HL-60 (cell line): ENCODE measurements around the gene CARM1.

ENCODE experiments used
- POLR2AphosphoS5 ChIP-seq: IDR thresholded peaks from 2 replicates; pipeline ENCODE4 v1.6.1; 2012; ENCODE audit warnings: low read depth
- SPI1 ChIP-seq: IDR thresholded peaks from 2 replicates; pipeline ENCODE4 v1.6.1; 2012; ENCODE audit warnings: low read depth, mild to moderate bottlenecking, borderline replicate concordance
- TF ChIP-seq, protein P1 (sequence below): IDR thresholded peaks from one replicate; pipeline ENCODE4 v1.5.1; 2011; ENCODE audit warnings: low read length, control low read depth, inconsistent platforms; ENCODE audit not compliant: insufficient read depth
- TF ChIP-seq, protein P2 (sequence below): IDR thresholded peaks from 2 replicates; pipeline ENCODE4 v1.6.1; 2012; ENCODE audit warnings: low read depth; ENCODE audit not compliant: insufficient replicate concordance

DNA sequence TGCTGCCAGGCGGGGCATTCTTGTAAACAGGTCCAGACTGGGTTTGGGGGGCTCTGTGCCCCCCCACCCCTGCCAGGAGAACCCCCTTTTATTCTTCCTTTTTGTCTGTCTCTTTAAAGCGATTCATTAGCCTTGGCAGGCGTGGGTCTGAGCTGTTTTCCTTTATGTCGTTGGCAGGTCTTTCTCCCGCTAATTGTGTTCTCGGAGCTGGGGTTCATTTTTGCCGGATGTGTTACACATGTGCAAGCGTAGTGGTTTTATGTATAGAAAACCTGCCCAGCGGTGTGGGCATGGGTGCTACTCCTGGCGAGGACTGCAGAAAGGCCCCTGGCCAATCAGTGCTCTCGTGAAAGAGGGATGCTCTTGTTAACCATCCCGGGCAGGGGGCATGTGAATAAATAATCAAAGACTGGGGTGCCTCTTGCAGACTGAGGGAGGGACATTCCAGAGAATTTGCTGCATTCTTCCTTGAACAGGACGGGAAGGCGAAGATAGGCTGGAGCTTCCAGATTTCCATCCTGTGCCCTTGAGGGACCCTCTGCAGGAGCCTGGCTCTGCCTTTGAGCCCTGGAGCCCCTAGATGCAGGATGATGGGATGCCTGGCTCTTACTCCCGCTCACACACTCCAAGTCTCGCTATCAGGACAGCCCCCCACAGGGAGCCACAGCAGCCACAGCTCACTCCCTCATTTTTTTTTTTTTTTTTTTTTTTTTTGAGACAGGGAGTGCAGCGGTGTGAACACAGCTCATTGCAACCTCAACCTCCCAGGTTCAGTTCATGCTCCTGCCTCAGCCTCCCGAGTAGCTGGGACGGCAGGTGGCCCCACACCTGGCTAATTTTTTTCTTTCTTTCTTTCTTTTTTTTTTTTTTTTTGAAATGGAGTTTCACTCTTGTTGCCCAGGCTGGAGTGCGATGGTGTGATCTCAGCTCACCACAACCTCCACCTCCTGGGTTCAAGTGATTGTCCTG is 14.1 kb downstream of the CARM1 start:
- TF ChIP-seq, protein P1, sequence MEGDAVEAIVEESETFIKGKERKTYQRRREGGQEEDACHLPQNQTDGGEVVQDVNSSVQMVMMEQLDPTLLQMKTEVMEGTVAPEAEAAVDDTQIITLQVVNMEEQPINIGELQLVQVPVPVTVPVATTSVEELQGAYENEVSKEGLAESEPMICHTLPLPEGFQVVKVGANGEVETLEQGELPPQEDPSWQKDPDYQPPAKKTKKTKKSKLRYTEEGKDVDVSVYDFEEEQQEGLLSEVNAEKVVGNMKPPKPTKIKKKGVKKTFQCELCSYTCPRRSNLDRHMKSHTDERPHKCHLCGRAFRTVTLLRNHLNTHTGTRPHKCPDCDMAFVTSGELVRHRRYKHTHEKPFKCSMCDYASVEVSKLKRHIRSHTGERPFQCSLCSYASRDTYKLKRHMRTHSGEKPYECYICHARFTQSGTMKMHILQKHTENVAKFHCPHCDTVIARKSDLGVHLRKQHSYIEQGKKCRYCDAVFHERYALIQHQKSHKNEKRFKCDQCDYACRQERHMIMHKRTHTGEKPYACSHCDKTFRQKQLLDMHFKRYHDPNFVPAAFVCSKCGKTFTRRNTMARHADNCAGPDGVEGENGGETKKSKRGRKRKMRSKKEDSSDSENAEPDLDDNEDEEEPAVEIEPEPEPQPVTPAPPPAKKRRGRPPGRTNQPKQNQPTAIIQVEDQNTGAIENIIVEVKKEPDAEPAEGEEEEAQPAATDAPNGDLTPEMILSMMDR, result no peak
- TF ChIP-seq, protein P2, sequence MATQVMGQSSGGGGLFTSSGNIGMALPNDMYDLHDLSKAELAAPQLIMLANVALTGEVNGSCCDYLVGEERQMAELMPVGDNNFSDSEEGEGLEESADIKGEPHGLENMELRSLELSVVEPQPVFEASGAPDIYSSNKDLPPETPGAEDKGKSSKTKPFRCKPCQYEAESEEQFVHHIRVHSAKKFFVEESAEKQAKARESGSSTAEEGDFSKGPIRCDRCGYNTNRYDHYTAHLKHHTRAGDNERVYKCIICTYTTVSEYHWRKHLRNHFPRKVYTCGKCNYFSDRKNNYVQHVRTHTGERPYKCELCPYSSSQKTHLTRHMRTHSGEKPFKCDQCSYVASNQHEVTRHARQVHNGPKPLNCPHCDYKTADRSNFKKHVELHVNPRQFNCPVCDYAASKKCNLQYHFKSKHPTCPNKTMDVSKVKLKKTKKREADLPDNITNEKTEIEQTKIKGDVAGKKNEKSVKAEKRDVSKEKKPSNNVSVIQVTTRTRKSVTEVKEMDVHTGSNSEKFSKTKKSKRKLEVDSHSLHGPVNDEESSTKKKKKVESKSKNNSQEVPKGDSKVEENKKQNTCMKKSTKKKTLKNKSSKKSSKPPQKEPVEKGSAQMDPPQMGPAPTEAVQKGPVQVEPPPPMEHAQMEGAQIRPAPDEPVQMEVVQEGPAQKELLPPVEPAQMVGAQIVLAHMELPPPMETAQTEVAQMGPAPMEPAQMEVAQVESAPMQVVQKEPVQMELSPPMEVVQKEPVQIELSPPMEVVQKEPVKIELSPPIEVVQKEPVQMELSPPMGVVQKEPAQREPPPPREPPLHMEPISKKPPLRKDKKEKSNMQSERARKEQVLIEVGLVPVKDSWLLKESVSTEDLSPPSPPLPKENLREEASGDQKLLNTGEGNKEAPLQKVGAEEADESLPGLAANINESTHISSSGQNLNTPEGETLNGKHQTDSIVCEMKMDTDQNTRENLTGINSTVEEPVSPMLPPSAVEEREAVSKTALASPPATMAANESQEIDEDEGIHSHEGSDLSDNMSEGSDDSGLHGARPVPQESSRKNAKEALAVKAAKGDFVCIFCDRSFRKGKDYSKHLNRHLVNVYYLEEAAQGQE, result no peak
- TF ChIP-seq SPI1 (no peak), POLR2AphosphoS5 (no peak)
